ENCODE data around the gene TAF11L6. TPM values are rescaled to one million over a fixed set of nuclear protein-coding genes. Genes with fewer than 3 reads are reported as not detected.
"Not testable (repeated sequence)": the region's sequence is repeated elsewhere in the genome, so short reads cannot be mapped to it uniquely, and the experiment has no call there.

Gene TAF11L6
- total RNA-seq, 4 donors from 2014 or later, result not detected

DNA sequence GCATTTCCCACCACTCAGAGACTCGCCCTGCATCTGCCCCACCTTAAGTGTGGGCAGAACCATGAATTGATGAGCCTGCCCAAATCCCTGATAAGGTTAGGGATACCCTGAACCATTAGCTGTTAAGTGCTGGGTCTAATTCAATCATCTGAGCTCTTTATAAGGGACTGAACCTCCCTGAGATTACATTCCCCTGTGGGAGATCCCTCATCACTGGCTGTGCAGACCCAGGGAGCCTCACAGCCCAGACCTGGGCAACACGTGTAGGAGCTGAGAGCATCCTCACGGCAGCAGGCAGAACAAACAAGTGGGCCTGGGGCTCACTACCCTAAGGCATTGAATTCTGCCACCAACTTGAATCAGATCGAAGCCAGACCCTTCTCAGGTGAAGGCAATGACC is 31.0 kb upstream of the TAF11L6 start:
- Histone ChIP-seq H3K4me1 (no peaks in the 10 kb centered on the region), H3K4me3 (no peak overlapping the region)
- TF ChIP-seq, protein P1, sequence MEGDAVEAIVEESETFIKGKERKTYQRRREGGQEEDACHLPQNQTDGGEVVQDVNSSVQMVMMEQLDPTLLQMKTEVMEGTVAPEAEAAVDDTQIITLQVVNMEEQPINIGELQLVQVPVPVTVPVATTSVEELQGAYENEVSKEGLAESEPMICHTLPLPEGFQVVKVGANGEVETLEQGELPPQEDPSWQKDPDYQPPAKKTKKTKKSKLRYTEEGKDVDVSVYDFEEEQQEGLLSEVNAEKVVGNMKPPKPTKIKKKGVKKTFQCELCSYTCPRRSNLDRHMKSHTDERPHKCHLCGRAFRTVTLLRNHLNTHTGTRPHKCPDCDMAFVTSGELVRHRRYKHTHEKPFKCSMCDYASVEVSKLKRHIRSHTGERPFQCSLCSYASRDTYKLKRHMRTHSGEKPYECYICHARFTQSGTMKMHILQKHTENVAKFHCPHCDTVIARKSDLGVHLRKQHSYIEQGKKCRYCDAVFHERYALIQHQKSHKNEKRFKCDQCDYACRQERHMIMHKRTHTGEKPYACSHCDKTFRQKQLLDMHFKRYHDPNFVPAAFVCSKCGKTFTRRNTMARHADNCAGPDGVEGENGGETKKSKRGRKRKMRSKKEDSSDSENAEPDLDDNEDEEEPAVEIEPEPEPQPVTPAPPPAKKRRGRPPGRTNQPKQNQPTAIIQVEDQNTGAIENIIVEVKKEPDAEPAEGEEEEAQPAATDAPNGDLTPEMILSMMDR (IDR thresholded peaks at IDR 0.05), result no peak
- TF ChIP-seq POLR2A (IDR thresholded peaks at IDR 0.05) (no peak), POLR2AphosphoS5 (IDR thresholded peaks at IDR 0.05) (no peak), EP300 (IDR thresholded peaks at IDR 0.05) (no peak)

DNA sequence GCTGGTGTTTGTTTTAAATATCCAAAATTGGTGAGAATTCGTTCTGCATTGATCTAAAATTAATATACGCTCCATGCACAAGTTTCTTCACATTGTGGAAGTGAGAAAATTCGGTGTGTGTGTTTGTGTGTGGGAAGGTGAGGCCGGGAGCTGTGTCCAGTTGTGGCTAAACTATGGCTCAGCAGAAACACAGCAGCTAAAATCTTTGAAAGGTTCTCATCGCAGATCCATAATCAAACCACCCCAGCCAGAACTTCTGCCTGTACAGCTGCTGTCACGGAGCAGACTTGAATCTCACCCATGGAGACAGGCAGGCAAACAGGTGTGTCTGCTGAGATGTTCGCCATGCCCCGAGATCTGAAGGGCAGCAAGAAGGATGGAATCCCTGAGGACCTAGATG is 30.5 kb upstream of the TAF11L6 start, which contains the start of gene TAF11L2:
TAF11L2 (plus strand) TSS at position 301 of the 400 bp plus-strand sequence.
- not testable (repeated sequence) for H3K27me3 ChIP-seq; H3K27ac ChIP-seq; H3K9me3 ChIP-seq; H3K4me1 ChIP-seq; H3K36me3 ChIP-seq; H3K4me3 ChIP-seq; DNase-seq (ENCODE audit: low spot score in 2 of 2)
- WGBS, result 92% methylated on average over 8 of the region's 8 CpGs

More for the DNA sequence above, 31.0 kb upstream of the TAF11L6 start:
- Histone ChIP-seq H3K9me3 (no peaks in the 10 kb centered on the region), H3K27ac (no peak overlapping the region), H3K27me3 (no peaks in the 10 kb centered on the region), H3K36me3 (no peaks in the 10 kb centered on the region)
- DNase-seq (ENCODE audit: low spot score in 2 of 2), result no peak
- WGBS, result 88% methylated on average over 4 of the region's 4 CpGs

DNA sequence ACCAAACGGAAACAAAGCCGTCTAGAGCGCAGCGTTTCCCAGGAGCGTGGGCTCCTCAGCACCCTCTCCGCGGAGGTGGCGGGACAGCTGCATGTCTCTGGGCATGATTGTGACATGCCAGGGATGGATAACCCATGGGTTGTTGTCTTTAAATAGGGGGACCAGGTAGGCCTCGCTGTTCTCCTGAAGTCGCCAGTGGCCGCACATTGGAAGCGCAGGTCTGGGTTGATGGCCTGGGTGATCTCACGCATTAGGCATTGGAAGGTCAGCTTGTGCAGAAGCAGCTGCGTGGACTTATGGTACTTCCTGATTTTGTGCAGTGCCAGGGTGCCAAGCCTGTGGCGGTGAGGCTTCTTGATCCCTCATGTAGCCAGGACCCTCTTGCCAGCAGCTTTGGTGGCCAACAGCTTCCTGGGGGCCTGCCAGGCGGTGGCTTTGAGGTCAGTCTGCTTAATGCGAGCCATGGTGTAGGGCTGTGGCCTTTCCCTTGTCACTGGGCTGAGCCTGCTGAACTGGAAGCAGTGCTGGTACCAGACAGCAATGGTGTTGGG is 16.6 kb upstream of the TAF11L6 start:
- Histone ChIP-seq H3K27ac (no peak overlapping the region), H3K4me3 (no peak overlapping the region), H3K27me3 (no peaks in the 10 kb centered on the region), H3K9me3 (no peaks in the 10 kb centered on the region), H3K4me1 (no peaks in the 10 kb centered on the region), H3K36me3 (no peaks in the 10 kb centered on the region)
- no peak for TF ChIP-seq POLR2AphosphoS5 (IDR thresholded peaks at IDR 0.05)
- TF ChIP-seq EP300 (IDR thresholded peaks at IDR 0.05), result no peak
- TF ChIP-seq POLR2A (IDR thresholded peaks at IDR 0.05), result no peak
- TF ChIP-seq, protein P1 (IDR thresholded peaks at IDR 0.05), result no peak
- DNase-seq (ENCODE audit: low spot score in 2 of 2), result no peak
- WGBS, result 94% methylated on average over 11 of the region's 17 CpGs

DNA sequence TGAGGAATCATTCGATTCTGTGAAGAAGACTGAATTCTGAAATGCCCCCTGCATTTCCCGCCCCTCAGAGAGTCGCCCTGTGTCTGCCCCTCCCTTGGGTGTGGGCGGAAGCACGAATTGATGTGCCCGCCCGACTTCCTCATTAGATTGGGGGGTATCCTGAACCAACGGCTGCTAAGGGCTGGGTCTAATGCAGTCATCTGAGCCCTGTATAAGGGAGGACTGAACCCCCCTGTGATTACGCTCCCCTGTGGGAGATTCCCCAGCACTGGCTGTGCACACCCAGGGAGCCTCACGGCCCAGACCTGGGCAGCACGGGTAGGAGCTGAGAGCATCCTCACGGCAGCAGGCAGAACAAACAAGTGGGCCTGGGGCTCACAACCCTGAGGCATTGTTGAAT is 10.9 kb upstream of the TAF11L6 start:
- not testable (repeated sequence) for H3K4me3 ChIP-seq, H3K27ac ChIP-seq
- WGBS, result 85% methylated on average over 9 of the region's 12 CpGs

DNA sequence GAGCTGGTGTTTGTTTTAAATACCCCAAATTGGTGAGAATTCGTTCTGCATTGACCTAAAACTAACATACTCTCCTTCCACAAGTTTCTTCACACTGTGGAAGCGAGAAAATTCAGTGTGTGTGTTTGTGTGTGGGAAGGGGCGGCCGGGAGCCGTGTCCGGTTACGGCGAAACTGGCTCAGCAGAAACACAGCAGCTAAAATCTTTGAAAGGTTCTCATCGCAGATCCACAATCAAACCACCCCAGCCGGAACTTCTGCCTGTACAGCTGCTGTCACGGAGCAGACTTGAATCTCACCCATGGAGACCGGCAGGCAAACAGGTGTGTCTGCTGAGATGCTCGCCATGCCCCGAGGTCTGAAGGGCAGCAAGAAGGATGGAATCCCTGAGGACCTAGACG is 10.4 kb upstream of the TAF11L6 start, which contains the start of gene TAF11L3:
TAF11L3 (plus strand) TSS at position 301 of the 400 bp plus-strand sequence.
- WGBS, result no CpG with 5 or more reads among the region's 15 CpGs
- not testable (repeated sequence) for DNase-seq (ENCODE audit: low spot score in 2 of 2); H3K9me3 ChIP-seq; H3K36me3 ChIP-seq; H3K27me3 ChIP-seq; H3K27ac ChIP-seq; H3K4me3 ChIP-seq; H3K4me1 ChIP-seq

More for the DNA sequence above, 10.9 kb upstream of the TAF11L6 start:
- not testable (repeated sequence) for H3K9me3 ChIP-seq; DNase-seq (ENCODE audit: low spot score in 2 of 2); H3K27me3 ChIP-seq; H3K36me3 ChIP-seq; H3K4me1 ChIP-seq

DNA sequence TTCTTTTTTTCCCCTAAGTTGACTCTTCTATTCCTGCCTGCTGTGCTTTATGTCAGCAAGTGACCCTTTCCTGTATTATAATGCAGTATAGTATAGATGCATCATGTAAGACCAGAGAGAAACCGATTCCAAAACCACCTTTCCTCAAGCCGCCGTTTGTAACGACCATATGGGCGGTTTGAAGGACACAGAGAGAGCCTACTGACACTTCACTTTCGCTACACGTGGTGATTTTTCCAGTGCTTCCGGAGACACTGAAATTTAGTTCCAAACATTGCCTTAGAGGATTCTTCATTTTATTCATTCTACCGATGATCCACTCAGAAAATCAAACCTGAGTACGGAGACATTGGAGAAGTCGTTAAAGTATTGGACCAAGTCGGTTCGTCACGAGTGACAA is 9.0 kb upstream of the TAF11L6 start:
- WGBS, result 96% methylated on average over 9 of the region's 14 CpGs
- not testable (repeated sequence) for H3K4me3 ChIP-seq; H3K4me1 ChIP-seq; H3K9me3 ChIP-seq; DNase-seq (ENCODE audit: low spot score in 2 of 2); H3K27me3 ChIP-seq; H3K27ac ChIP-seq; H3K36me3 ChIP-seq

DNA sequence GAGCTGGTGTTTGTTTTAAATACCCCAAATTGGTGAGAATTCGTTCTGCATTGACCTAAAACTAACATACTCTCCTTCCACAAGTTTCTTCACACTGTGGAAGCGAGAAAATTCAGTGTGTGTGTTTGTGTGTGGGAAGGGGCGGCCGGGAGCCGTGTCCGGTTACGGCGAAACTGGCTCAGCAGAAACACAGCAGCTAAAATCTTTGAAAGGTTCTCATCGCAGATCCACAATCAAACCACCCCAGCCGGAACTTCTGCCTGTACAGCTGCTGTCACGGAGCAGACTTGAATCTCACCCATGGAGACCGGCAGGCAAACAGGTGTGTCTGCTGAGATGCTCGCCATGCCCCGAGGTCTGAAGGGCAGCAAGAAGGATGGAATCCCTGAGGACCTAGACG is 7.0 kb upstream of the TAF11L6 start, which contains the start of gene TAF11L4:
TAF11L4 (plus strand) TSS at position 301 of the 400 bp plus-strand sequence.
- H3K4me1 ChIP-seq; DNase-seq (ENCODE audit: low spot score in 2 of 2); H3K4me3 ChIP-seq; H3K36me3 ChIP-seq; H3K27ac ChIP-seq; H3K27me3 ChIP-seq; H3K9me3 ChIP-seq: not testable (repeated sequence)
- WGBS, result no CpG with 5 or more reads among the region's 15 CpGs

DNA sequence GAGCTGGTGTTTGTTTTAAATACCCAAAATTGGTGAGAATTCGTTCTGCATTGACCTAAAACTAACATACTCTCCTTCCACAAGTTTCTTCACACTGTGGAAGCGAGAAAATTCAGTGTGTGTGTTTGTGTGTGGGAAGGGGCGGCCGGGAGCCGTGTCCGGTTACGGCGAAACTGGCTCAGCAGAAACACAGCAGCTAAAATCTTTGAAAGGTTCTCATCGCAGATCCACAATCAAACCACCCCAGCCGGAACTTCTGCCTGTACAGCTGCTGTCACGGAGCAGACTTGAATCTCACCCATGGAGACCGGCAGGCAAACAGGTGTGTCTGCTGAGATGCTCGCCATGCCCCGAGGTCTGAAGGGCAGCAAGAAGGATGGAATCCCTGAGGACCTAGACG is 3.5 kb upstream of the TAF11L6 start, which contains the start of gene TAF11L5:
TAF11L5 (plus strand) TSS at position 301 of the 400 bp plus-strand sequence.
- H3K4me3 ChIP-seq; H3K27ac ChIP-seq; H3K27me3 ChIP-seq; DNase-seq (ENCODE audit: low spot score in 2 of 2); H3K4me1 ChIP-seq; H3K9me3 ChIP-seq; H3K36me3 ChIP-seq: not testable (repeated sequence)
- WGBS, result no CpG with 5 or more reads among the region's 15 CpGs

DNA sequence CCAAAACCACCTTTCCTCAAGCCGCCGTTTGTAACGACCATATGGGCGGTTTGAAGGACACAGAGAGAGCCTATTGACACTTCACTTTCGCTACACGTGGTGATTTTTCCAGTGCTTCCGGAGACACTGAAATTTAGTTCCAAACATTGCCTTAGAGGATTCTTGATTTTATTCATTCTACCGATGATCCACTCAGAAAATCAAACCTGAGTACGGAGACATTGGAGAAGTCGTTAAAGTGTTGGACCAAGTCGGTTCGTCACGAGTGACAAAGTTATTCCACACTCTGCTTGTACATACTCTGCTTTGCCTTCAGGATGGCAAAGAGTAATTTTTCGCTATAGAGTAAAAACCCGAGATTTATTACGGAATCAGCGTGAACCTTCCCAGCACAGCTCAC is 2.0 kb upstream of the TAF11L6 start:
- not testable (repeated sequence) for H3K9me3 ChIP-seq, H3K4me3 ChIP-seq, H3K27ac ChIP-seq, H3K36me3 ChIP-seq, H3K4me1 ChIP-seq, H3K27me3 ChIP-seq
- WGBS, result 92% methylated on average over 17 of the region's 17 CpGs
- peak; percentile 77 to 94 for DNase-seq (ENCODE audit: low spot score in 2 of 2)
